SKM-1 (cell line): ENCODE data around the gene GYG2.
"Not testable (repeated sequence)": the region's sequence is repeated elsewhere in the genome, so short reads cannot be mapped to it uniquely, and the experiment has no call there.

Experiments
- DNase-seq: peaks from one replicate; lab custom pipeline; 2025; ENCODE audit not compliant: unreplicated experiment; lab: John Stamatoyannopoulos, UW

The GYG2 gene

GRCh38 chrX:2812161-2812907 is 16.4 kb upstream of the GYG2 start:
- not testable (repeated sequence) for DNase-seq

- DNase-seq = no peak
Measured at GRCh38 chrX:2817036-2817435, 11.7 kb upstream of the GYG2 start.

- peak; percentile 11 for DNase-seq
Measured at GRCh38 chrX:2819345-2820135, 9.2 kb upstream of the GYG2 start.

- no peak for DNase-seq
Measured at GRCh38 chrX:2820136-2820771, 8.5 kb upstream of the GYG2 start.

- DNase-seq = no peak
Measured at GRCh38 chrX:2823795-2824386, 4.8 kb upstream of the GYG2 start.

GRCh38 chrX:2824886-2825285 is 3.8 kb upstream of the GYG2 start:
- DNase-seq = no peak

GRCh38 chrX:2828959-2829411 is 255 bp downstream of the GYG2 start:
- DNase-seq = no peak

- no peak for DNase-seq
Measured at GRCh38 chrX:2829469-2830246, 928 bp downstream of the GYG2 start.

GRCh38 chrX:2831471-2832228 is 2.9 kb downstream of the GYG2 start:
- DNase-seq = no peak

GRCh38 chrX:2837961-2838360 is 9.2 kb downstream of the GYG2 start:
- no peak for DNase-seq

- no peak for DNase-seq
Measured at GRCh38 chrX:2840961-2841360, 12.2 kb downstream of the GYG2 start.

GRCh38 chrX:2841537-2841936 is 12.8 kb downstream of the GYG2 start:
- no peak for DNase-seq

GRCh38 chrX:2846992-2847391 is 18.3 kb downstream of the GYG2 start:
- no peak for DNase-seq

- DNase-seq = no peak
Measured at GRCh38 chrX:2848871-2849301, 20.2 kb downstream of the GYG2 start.

- DNase-seq = no peak
Measured at GRCh38 chrX:2854918-2855317, 26.2 kb downstream of the GYG2 start.

- DNase-seq = no peak
Measured at GRCh38 chrX:2855761-2856160, 27.0 kb downstream of the GYG2 start.

- no peak for DNase-seq
Measured at GRCh38 chrX:2857566-2857965, 28.8 kb downstream of the GYG2 start.

- DNase-seq = no peak
Measured at GRCh38 chrX:2859197-2859797, 30.6 kb downstream of the GYG2 start.

GRCh38 chrX:2862404-2862803 is 33.7 kb downstream of the GYG2 start:
- DNase-seq = no peak

GRCh38 chrX:2863646-2864045 is 34.9 kb downstream of the GYG2 start:
- no peak for DNase-seq
